ENCODE measurements around the gene HIVEP3. TPM values are rescaled to one million over a fixed set of nuclear protein-coding genes. Genes with fewer than 3 reads are reported as not detected.

Gene HIVEP3
- total RNA-seq, 2 donors from 2014 or later = 17.9 to 32.0 TPM

- Mint-ChIP-seq H3K9me3 (no peaks in the 10 kb centered on the region), H3K36me3 (no peaks in the 10 kb centered on the region), H3K27me3 (no peaks in the 10 kb centered on the region), H3K4me1 (ENCODE audit: low read depth in 2 of 2) (peaks cover 11 to 21% of the 10 kb centered on the region in 2 donors), H3K27ac (no peak overlapping the region), H3K4me3 (no peak overlapping the region)
- ATAC-seq (no peak), DNase-seq (ENCODE audit: low spot score) (no peak)
Measured at GRCh38 chr1:41614818-41615217, 303.9 kb downstream of the HIVEP3 start.

DNA sequence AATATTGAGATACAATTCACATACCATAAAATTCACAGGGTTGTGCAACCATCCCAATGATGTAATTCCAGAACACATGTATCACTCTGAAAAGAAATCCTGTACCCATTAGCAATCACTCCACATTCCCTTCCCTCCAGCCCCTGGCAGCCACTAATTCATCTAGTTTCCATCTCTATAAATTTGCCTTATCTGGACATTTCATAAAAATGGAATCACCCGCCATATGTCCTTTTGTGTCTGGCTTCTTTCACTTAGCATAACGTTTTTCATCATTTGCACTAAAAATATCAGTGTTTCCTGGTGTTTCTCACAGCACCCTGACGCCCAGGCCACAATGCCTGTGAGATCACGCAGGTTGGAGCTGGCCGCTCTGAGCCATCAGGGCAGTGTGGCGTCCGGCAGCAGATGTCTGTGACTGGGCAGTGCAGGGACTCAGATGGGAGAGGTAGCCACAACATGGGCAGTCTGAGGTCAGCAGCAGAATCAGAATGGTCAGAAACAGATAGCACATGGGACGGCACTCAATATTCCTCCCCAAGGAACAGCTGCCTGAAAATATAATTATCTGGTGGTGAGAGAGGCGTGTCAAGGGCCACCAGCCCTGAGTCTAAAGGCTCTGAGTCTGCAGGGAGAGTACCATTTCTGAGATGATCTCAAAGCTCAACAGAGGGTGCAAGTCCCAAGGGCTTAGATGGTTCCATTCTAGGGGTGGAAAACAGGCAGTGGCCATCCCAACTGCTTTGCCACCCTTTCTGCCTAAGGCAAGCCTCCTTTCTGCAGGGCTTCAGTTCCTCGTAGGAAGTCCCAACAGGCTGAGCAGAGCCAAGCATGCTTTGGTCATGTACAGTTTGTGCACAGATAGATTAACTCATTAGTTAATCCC is 304.8 kb downstream of the HIVEP3 start:
- DNase-seq (ENCODE audit: low spot score) (no peak), ATAC-seq (no peak)
- H3K27ac Mint-ChIP-seq = no peak overlapping the region
- H3K27me3 Mint-ChIP-seq = no peaks in the 10 kb centered on the region
- no peaks in the 10 kb centered on the region for H3K9me3 Mint-ChIP-seq
- peaks cover 11 to 21% of the 10 kb centered on the region in 2 donors for H3K4me1 Mint-ChIP-seq (ENCODE audit: low read depth in 2 of 2)
- no peaks in the 10 kb centered on the region for H3K36me3 Mint-ChIP-seq
- H3K4me3 Mint-ChIP-seq = no peak overlapping the region

- no peak overlapping the region for H3K27ac Mint-ChIP-seq
- no peak overlapping the region for H3K4me3 Mint-ChIP-seq
- no peaks in the 10 kb centered on the region for H3K9me3 Mint-ChIP-seq
- H3K4me1 Mint-ChIP-seq (ENCODE audit: low read depth in 2 of 2) = peaks cover 12 to 23% of the 10 kb centered on the region in 2 donors
- ATAC-seq (no peak), DNase-seq (ENCODE audit: low spot score) (no peak)
- H3K27me3 Mint-ChIP-seq = no peaks in the 10 kb centered on the region
- no peaks in the 10 kb centered on the region for H3K36me3 Mint-ChIP-seq
Measured at GRCh38 chr1:41612953-41613352, 305.8 kb downstream of the HIVEP3 start.

- Mint-ChIP-seq H3K9me3 (peaks cover 2% of the 10 kb centered on the region), H3K36me3 (no peaks in the 10 kb centered on the region), H3K4me3 (no peak overlapping the region), H3K27me3 (no peaks in the 10 kb centered on the region), H3K4me1 (ENCODE audit: low read depth in 2 of 2) (peaks cover 21 to 33% of the 10 kb centered on the region in 2 donors), H3K27ac (peak overlapping the region in 1 of 2 donors; percentile 6)
- ATAC-seq (no peak), DNase-seq (ENCODE audit: low spot score) (peak; percentile 3)
Measured at GRCh38 chr1:41611932-41612450, 306.7 kb downstream of the HIVEP3 start.

- Mint-ChIP-seq H3K9me3 (peaks cover 3% of the 10 kb centered on the region), H3K27ac (peak overlapping the region in 1 of 2 donors; percentile 6), H3K4me3 (no peak overlapping the region), H3K4me1 (ENCODE audit: low read depth in 2 of 2) (peaks cover 22 to 34% of the 10 kb centered on the region in 2 donors), H3K36me3 (no peaks in the 10 kb centered on the region), H3K27me3 (no peaks in the 10 kb centered on the region)
- no peak for DNase-seq (ENCODE audit: low spot score)
- no peak for ATAC-seq
Measured at GRCh38 chr1:41611068-41611931, 307.4 kb downstream of the HIVEP3 start.

GRCh38 chr1:41610361-41610760 is 308.4 kb downstream of the HIVEP3 start:
- H3K4me1 Mint-ChIP-seq (ENCODE audit: low read depth in 2 of 2) = peaks cover 21 to 38% of the 10 kb centered on the region in 2 donors
- no peak overlapping the region for H3K4me3 Mint-ChIP-seq
- ATAC-seq (no peak), DNase-seq (ENCODE audit: low spot score) (no peak)
- H3K9me3 Mint-ChIP-seq = peaks cover 3% of the 10 kb centered on the region
- H3K27ac Mint-ChIP-seq = no peak overlapping the region
- H3K27me3 Mint-ChIP-seq = no peaks in the 10 kb centered on the region
- no peaks in the 10 kb centered on the region for H3K36me3 Mint-ChIP-seq

GRCh38 chr1:41609166-41609883 is 309.4 kb downstream of the HIVEP3 start:
- Mint-ChIP-seq H3K4me3 (no peak overlapping the region), H3K27ac (no peak overlapping the region), H3K27me3 (no peaks in the 10 kb centered on the region), H3K4me1 (ENCODE audit: low read depth in 2 of 2) (peaks cover 21 to 34% of the 10 kb centered on the region in 2 donors), H3K9me3 (peaks cover 3% of the 10 kb centered on the region), H3K36me3 (no peaks in the 10 kb centered on the region)
- DNase-seq (ENCODE audit: low spot score) (no peak), ATAC-seq (no peak)

GRCh38 chr1:41608211-41608610 is 310.5 kb downstream of the HIVEP3 start:
- Mint-ChIP-seq H3K4me3 (no peak overlapping the region), H3K27ac (peak overlapping the region in 1 of 2 donors; percentile 53), H3K9me3 (peaks cover 3% of the 10 kb centered on the region), H3K4me1 (ENCODE audit: low read depth in 2 of 2) (peaks cover 21 to 27% of the 10 kb centered on the region in 2 donors), H3K36me3 (no peaks in the 10 kb centered on the region), H3K27me3 (no peaks in the 10 kb centered on the region)
- ATAC-seq (no peak), DNase-seq (ENCODE audit: low spot score) (no peak)

- no peaks in the 10 kb centered on the region for H3K36me3 Mint-ChIP-seq
- H3K27me3 Mint-ChIP-seq = no peaks in the 10 kb centered on the region
- H3K4me3 Mint-ChIP-seq = no peak overlapping the region
- no peak for ATAC-seq
- no peak for DNase-seq (ENCODE audit: low spot score)
- H3K9me3 Mint-ChIP-seq = peaks cover 3% of the 10 kb centered on the region
- peaks cover 21 to 27% of the 10 kb centered on the region in 2 donors for H3K4me1 Mint-ChIP-seq (ENCODE audit: low read depth in 2 of 2)
- H3K27ac Mint-ChIP-seq = peak overlapping the region in 1 of 2 donors; percentile 53
Measured at GRCh38 chr1:41607808-41608207, 310.9 kb downstream of the HIVEP3 start.

- peaks cover 7 to 8% of the 10 kb centered on the region in 2 donors for H3K4me1 Mint-ChIP-seq (ENCODE audit: low read depth in 2 of 2)
- DNase-seq (ENCODE audit: low spot score) = no peak
- H3K36me3 Mint-ChIP-seq = no peaks in the 10 kb centered on the region
- no peak for ATAC-seq
- no peak overlapping the region for H3K27ac Mint-ChIP-seq
- H3K4me3 Mint-ChIP-seq = no peak overlapping the region
- H3K27me3 Mint-ChIP-seq = no peaks in the 10 kb centered on the region
- peaks cover 3% of the 10 kb centered on the region for H3K9me3 Mint-ChIP-seq
Measured at GRCh38 chr1:41599912-41600311, 318.8 kb downstream of the HIVEP3 start.

DNA sequence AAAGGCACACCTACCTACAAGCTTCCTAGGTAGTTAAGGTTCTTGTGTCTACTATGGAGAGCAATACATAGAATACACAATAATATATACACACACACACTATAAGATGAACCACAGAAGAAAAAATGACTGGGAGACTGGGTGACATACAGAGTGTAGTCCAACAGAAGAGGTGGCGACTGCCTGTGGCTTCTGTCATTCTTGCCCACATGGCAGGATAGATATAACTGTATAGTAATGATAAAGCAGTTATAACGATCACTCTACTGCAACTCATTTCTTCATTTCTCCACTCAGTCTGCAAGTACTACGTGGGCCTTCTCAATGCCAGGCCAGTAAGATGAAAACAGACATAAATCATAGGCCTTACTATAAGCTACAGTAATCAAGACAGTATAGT is 320.4 kb downstream of the HIVEP3 start:
- Mint-ChIP-seq H3K27me3 (no peaks in the 10 kb centered on the region), H3K36me3 (no peaks in the 10 kb centered on the region), H3K4me1 (ENCODE audit: low read depth in 2 of 2) (peaks cover 7 to 8% of the 10 kb centered on the region in 2 donors), H3K4me3 (no peak overlapping the region), H3K9me3 (peaks cover 3% of the 10 kb centered on the region), H3K27ac (no peak overlapping the region)
- no peak for DNase-seq (ENCODE audit: low spot score)
- ATAC-seq = no peak

- no peaks in the 10 kb centered on the region for H3K36me3 Mint-ChIP-seq
- H3K4me1 Mint-ChIP-seq (ENCODE audit: low read depth in 2 of 2) = peaks cover 2 to 9% of the 10 kb centered on the region in 2 donors
- no peak overlapping the region for H3K27ac Mint-ChIP-seq
- H3K27me3 Mint-ChIP-seq = no peaks in the 10 kb centered on the region
- H3K4me3 Mint-ChIP-seq = no peak overlapping the region
- no peak for DNase-seq (ENCODE audit: low spot score)
- ATAC-seq = no peak
- H3K9me3 Mint-ChIP-seq = no peaks in the 10 kb centered on the region
Measured at GRCh38 chr1:41592451-41593125, 326.1 kb downstream of the HIVEP3 start.

DNA sequence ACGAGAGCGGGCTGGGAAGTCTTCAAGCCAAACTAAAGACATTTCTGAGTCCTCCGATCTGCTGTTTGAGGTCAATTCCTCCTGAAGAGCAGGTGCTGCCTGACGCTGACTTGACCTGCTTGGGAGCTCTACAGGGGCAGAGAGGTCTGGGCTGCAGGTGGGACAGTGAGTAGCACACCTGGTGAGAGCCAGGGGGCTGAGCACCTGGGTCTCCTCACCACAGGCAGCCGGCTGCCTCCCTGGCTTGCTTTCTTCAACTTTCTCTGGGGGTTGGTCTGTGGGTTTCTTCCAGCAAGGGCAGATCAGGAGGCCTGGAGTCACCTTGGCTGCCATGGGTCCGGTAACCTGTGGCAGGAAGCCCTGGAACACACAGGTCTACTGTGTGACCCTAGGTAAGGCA is 326.8 kb downstream of the HIVEP3 start:
- Mint-ChIP-seq H3K4me1 (ENCODE audit: low read depth in 2 of 2) (peaks cover 0 to 6% of the 10 kb centered on the region in 2 donors), H3K9me3 (no peaks in the 10 kb centered on the region), H3K4me3 (no peak overlapping the region), H3K36me3 (no peaks in the 10 kb centered on the region), H3K27me3 (no peaks in the 10 kb centered on the region), H3K27ac (no peak overlapping the region)
- no peak for ATAC-seq
- DNase-seq (ENCODE audit: low spot score) = no peak
